GM19023 (cell line): ENCODE results near the gene CCR3.

Source experiments
- ATAC-seq: cut with Tn5 transposase; IDR thresholded peaks from one replicate; pipeline ENCODE4 v1.9.1; 2021; ENCODE audit warnings: mild to moderate bottlenecking, moderate library complexity; ENCODE audit not compliant: unreplicated experiment

Gene CCR3

DNA sequence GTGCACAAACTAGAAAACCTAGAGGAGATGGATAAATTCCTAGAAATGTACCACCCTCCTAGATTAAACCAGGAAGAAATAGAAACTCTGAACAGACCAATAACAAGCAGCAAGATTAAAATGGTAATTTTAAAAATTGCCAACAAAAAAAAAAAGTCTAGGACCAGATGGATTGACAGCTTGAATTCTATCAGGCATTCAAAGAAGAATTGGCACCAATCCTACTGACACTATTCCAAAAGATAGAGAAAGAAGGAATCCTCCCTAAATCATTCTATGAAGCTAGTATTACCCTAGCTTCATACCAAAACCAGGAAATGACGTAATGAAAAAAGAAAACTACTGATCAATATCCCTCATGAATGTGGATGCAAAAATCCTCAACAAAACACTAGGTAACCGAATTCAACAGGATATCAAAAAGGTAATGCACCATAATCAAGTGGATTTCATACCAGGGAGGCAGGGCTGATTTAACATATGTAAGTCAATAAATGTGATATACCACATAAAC lies 24.0 kb upstream of the CCR3 start:
- no peak for ATAC-seq

DNA sequence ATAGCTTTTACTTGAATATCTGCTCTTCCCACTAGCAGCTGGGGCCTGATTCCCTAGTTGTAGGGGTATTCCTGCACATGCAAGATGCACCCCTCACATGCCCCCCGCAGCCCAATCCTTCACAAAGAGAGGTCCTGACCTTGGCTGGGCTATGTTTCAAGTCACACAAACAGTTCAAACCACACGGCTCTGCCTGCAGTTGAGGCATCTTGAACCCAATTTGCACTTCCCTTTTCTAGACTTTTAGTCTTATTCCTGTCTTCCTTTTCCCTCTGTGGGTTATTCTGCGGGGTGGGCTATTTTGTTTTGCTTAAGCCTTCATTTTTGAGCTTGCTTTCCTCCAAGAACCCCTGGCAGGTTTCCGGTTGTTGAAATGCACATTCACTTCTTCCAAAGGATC lies 20.9 kb upstream of the CCR3 start:
- ATAC-seq, result no peak

DNA sequence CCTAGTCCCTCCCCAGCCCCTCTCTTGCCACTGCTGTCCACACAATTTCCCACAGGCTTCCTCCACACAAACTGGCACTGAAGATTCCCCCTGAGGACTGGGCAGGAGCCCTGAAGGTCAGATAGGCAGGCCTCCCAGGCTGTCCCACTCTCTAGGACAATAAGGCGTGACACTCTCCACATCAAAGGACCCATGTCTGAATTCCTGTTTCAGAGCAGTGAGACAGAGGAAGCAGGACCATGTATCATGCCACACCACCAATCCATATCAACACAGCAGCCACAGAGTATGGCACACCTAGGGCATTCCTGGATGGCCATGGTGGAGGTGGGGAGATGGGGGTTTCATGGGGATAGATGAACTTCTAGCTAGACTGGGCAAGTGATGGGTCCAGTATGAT lies 20.3 kb upstream of the CCR3 start:
- no peak for ATAC-seq

DNA sequence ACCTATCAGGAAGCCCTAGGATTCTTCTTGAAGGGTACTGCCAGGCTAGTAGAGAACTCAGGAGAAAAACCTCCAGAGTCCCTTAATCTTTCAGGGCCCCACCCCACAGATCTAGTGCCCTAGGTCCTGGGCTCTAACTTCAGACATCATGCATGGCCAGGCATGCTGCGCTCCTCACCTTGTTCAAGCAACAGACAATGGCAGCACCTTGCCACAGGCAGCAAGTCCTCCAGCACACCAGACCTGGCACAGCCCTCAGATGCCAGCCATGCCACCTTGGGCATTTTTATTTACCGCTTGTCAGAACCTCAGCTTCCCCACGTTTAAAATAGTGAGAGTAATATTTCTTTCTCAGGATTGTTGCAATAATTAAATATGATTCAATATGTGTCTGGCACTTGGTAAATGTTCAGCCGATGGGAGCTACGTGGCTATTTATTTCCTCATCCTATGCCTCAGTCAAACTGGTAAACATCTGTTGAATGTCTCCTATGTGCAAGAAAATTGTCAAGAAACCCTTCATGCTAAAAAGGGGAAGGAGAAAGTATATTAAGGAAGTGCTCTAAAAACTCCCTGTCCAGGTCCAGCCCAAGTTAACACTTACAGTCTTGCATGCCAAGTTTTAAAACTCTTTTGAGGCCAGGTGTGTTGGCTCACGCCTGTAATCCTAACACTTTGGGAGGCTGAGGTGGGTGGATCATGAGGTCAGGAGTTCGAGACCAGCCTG lies 19.7 kb upstream of the CCR3 start:
- no peak for ATAC-seq

DNA sequence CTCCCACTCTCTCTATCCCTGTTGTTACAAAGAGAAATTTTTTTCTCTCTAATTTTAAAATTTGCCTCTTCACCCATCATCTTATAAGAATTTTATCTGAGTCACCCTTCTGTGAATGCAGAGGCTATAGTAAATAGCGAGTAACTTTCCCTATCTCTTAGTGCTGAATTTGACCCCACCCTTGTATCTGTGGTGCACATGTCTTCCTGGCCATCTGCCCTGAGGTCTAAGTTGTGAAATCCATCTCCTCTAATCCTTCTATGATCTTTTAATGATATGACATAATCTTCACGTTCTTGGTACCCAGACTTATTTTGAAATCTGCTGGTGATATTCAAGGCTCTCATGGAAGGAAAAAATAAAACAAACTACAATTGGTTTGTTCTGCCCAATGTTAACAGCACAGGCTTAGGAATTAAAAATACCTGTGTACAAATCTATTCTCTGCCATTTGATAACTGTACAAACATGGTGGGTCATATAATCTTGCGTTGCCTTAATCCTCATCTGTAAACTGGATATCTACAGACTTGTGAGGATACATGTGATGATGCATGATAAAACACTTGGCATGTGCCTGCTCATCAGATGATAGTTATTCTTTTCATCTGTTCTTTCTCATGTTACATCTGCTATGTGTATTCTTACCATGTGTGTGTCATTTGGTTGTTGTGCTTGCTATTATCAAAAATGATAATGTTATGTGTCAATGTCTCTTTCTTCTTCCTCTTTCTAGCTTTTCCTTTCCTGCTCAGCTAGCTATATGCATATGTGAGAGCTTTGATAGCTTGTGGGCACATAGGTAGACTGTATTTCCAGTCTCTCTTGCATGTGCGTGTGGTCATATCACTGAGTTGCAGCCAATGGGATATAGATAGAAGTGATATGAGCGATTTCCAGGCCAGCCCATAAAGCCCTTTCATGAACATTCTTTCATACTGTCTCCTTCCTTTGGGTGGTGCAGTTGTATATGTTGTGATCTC lies 13.7 kb upstream of the CCR3 start:
- no peak for ATAC-seq

DNA sequence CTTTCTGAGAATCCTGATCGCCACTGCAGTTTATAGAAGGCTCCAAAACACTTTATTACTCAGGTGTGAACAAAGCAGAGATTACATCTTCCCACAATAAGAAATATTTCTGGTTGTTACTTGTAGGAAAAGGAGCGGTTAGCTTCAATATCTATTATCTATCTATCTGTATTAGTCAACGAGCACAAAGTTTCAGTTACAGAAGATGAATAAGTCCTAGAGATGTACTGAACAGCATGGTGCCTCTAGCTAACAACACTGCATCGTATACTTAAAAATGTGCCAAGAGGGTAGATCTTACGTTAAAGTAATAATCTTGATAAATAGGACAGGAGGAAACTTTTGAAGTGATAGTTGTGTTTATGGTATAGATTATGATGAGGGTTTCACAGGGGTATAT lies 10.9 kb upstream of the CCR3 start:
- no peak for ATAC-seq

DNA sequence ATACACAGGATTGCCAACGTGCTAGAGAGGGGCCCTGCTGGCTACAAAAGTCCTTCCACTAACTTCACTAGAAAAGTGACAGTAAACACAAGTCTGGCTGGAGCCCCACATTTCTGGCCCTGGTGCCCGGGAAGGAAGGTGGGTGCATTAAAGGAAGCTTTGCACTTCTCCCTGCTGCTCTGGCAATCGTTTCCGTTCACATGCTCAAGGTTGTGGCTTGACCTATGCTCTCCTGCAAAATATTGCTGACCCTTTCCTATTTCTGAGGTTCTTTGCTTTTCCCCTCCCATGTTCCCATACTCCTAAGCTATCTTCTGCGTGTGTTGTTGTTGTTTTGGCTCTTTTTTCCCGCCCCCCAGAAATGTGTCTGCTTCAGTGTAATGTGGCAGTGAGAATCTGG lies 9.1 kb upstream of the CCR3 start:
- ATAC-seq, result no peak

DNA sequence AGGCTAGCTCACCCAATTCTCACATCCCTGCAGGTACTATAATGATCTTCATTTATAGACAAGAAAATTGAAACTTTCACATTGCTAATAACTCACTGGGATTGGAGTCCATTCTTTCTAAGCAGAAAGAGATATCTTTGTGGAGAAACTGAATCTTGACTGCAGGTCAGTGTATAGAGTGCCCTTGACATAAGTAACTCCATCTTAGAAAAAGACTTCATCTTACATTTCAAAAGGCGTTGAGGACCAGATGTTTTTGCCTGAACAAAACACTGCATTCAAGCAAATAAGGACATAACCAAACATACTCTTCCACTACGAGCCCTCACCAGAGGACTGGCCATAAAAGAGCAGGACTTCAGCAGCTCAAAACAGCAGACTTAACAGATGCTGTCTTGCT lies 6.8 kb upstream of the CCR3 start:
- no peak for ATAC-seq

DNA sequence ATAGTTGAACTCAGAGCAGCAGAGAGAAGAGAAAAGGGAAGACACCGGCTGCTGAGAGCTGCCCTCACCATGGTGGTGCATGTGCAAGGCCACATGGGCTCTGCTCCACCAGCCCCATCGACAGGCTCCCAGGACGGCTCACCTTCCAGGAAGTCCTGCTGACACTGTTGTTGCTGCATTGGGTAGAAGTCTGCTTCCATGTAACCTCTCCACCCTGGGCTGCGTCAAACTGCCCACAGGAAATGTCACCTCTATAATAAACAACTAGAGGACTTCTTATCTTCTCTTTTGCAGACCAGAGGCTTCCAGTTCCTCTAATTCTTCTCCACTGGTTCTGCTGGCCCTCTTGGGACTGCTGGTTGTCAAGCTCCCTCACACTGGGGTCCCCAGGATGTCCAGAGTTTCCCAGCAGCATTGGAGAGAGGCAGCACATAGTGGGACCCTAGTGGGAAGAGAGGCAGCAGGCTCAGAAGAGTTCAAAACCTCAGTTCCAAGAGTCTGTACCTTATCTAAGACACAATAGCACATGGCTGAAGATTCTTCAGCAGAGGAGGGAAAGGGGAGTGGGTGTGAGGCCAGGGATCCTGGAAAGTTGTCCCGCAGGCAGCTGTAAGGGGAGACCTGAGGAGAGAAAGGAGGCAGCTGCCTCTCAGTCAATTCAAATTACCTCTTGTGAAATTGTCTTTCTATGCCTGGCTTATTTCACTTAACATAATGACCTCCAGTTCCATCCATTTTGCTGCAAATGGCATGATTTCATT lies 5.8 kb upstream of the CCR3 start:
- no peak for ATAC-seq

DNA sequence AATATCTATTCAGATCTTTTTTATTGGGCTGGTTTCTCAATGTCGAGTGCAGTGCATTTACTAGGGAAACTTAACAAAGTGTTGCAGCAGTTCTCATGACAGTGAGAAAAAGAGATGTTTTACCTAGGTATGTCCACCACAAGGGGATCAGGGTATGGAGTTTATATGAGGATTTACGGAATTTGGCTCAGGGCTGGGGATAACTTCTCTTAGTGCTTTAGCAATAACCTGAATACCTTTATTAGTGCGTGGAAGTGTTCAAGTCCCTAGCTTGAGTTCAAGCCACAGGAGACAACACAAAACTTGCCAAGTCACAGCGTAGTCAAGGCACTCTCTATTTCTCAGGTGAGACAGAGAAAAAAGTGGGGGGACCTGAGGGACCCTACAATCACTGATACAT lies 3.9 kb upstream of the CCR3 start:
- no peak for ATAC-seq

DNA sequence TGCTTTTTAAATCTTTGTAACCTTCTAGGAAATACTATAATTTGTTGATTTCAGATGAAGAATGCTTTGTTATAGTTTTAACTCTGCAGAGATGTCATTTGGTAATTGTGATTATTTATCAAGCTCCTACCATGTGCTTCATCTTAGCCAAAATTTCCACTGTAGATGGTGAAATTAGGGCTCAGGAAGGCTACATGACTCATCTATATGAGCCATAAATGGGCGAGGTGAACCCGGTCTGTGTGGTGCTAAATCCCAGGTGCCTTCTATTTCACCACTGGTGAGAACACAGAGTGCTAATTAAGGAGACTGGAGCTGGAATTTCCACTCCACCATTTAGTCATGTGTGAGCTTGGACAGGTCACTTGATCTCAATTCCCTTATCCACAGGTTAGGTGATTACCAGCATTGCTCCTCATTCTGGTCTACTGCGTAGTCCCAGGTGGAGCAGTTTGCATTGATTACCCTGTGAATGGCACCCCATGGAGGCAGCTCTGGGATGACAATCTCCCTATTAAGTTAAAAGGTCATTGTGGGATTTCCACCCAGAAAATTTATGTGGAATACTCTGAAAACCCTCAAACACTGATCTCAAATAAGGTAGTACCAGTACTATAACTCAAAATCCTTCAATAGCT lies 2.8 kb upstream of the CCR3 start:
- no peak for ATAC-seq

DNA sequence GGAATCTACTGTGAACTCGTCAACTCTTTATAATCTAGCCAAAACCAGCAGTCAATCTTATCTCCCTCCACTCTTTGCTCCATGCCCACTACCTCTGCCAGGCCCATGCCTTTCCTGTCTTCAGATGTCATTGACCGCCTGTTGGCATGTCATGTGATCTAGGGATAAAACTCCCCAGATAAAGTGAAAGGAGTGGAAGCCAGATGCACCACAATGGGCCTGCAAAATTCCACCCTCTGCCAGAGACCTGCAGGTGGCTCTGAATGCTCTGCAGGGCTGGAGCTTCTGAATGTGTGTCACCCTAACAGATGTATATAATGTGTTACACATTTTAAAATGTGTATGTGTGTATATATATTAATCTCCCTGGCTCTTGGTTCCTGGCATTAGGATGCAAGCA lies 2.3 kb upstream of the CCR3 start:
- ATAC-seq, result no peak

DNA sequence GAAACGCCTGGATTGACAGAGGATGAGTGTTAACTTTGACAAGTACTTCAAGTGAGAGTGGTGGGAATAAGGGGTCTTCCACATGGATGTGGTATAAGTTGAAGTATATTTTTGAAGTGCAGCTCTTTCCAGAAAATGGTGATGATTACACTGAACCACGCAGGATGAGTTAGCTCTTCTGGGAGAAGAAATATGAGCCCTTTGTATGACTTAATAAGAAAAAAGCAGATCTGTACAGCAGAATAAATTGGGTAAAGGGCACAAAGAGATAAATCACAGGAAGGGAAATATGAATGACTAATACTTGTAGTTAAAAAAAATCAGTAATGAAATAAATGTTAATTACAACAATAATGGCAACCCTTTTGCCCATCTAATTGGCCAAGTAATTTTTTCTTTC lies 1.3 kb downstream of the CCR3 start:
- ATAC-seq, result no peak

DNA sequence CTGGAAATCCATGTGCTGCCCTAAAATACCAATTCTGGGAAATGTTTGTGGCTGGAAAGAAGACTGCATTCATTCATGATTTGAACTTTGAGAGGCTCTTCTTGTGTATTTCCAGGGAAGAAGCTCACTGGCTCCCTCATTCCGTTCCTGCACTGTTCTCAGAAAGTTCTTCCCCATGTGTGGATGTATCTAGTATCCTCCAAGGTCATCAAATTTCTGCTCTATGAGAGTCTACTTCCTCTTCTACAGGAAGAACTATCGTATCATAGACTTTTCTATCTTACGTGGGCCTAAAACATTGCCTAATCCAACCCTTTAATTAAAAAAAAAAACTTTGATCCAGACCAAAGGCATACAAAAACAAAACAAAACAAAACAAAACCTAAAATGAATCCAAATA lies 2.9 kb downstream of the CCR3 start:
- no peak for ATAC-seq

DNA sequence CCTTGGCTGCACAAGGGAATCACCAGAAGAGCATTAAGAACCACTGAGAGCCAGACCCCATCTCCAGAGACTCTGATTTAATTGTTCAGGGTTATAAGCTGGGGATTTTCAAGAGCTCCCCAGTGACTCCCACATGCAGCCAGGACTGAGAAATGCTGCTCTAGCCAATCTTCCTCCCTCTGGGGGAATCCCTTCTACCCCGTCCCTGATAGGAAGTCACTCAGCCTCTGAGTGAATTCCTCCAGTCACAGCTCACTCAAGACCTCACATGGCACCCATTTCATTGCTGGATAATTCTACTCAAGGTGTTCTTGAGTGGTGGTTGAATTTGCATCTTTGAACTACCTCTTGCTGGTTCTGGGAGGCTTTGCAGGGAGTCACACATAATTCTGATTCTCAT lies 10.7 kb downstream of the CCR3 start:
- no peak for ATAC-seq

DNA sequence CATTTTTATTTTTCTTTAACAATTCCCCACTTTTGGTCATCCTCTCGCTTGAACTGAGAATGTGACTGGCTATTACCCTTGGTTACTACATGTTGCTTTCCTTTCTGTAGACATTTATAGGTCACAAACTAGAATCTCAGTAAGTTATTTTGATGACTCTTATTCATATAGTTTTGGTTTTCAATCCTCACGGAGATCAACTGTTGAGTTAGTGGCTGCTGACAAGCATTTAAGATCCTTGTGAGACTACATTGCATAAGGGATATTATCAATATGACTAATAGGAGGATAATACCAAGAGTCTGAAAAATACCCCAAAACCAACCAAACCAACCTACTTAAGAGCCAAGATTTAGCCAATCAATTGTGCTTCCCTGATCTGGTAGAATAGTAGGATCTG lies 16.3 kb downstream of the CCR3 start:
- ATAC-seq, result no peak

DNA sequence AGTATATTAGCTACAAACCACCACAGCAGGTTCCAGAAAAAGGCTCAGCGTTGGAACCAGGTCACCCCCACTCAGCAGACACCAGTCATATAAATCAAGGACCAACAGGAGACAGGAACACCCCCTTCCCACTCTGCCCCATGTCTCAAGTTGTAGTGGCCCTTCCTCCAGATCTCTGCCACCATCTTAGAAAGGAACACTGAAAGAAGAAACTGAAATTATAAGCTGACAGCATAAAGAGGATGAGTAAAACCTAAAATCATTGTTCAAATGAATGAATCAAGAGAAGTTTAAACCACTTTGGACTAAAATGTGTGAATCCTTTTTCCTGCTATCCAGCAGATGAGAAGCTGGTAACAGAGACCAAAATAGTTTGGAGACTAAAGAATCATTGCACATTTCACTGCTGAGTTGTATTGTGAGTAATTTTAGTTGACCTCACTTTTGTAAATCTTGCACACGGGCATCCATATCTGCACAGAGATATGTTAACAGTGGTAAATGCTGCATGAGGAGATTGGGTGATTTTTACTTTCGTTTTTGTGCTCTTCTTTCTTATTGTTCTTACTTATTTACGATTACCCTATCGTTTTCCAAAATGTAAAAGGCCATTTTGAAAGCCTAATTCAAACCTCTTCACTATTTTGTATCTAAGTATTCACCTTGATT lies 19.8 kb downstream of the CCR3 start:
- no peak for ATAC-seq

DNA sequence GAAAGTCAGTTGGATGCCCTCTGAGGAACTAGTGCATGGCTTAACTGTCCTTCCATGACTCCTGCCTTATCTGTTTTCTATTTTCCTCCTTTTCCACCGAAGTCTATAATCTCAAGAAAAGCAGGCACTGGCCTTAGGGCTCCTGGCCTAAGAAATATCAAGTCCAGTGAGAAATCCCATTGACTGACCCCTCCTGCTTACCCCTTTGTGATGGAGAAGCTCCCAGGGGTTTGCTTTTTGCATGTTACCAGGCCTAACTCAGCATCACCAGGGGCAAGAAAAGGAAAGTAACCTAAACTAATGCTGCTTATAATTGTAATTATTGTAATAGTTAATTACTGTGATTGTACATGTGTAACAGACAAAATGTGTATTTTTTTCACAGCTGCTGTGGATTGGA lies 21.7 kb downstream of the CCR3 start:
- ATAC-seq, result no peak

DNA sequence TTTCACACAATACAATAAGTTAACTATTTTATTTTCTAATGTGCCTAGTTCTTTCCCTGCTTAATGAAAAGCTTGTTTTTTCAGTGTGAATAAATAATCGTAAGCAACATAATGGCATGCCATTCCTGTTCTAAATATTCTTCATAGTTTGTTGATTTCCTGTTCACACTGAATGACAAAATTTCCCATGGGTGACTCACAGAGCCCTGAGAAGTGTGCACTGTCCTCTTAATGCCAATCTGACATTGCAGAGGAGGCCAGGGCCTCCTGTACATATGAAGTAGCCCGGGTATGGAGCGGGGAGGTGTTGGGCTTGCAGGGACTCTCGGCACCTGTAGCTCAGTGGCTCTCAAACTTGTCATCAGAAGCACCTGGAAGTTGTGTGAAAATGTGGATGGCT lies 24.3 kb downstream of the CCR3 start:
- no peak for ATAC-seq

DNA sequence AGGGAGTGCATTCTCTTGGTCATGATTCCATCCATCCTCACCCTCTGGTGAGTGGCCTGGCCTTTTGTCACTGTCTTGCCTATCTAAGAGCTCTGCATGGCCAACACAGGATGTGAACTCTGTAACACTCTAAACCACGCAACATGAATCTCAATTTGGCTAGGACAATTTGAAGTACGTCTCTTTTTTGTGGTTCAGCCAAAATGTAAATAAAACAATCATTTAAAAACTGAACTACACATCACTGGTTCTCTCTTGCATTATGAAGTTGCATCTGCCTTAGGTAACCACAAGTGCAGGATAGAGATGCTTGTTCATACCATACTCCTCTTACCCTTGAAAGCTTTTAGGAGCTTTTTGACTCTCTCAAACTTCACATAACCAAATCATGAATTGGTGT lies 27.3 kb downstream of the CCR3 start:
- ATAC-seq, result no peak
